Osteoblast (primary cell): ENCODE data around the gene KCNQ5. TPM values are rescaled to one million over a fixed set of nuclear protein-coding genes. Genes with fewer than 3 reads are reported as not detected.
A peak's percentile ranks its signal among the peaks of the same experiment; 100 is the strongest.

Source experiments
- DNase-seq: peaks from one replicate; pipeline ENCODE4 v3.0.0; 2011; ENCODE audit warnings: low spot score, mixed read lengths; ENCODE audit not compliant: insufficient read length; ENCODE audit errors: missing footprints
- H2AFZ ChIP-seq: 2 replicates; pipeline ENCODE4 v1.6.0; 2011; ENCODE audit warnings: mild to moderate bottlenecking, low read length
- H3K27ac ChIP-seq: 2 replicates; pipeline ENCODE4 v1.5.1; 2011; ENCODE audit warnings: mild to moderate bottlenecking, low read depth, low read length, moderate library complexity
- H3K27me3 ChIP-seq: 2 replicates; pipeline ENCODE4 v1.6.0; 2012; ENCODE audit warnings: mild to moderate bottlenecking, control low read depth, inconsistent platforms, low read length, moderate library complexity; ENCODE audit not compliant: insufficient read depth
- H3K36me3 ChIP-seq: 2 replicates; pipeline ENCODE4 v1.5.1; 2011; ENCODE audit warnings: mild to moderate bottlenecking, low read length, control low read depth, moderate library complexity; ENCODE audit not compliant: insufficient read depth
- H3K4me1 ChIP-seq: 2 replicates; pipeline ENCODE4 v1.5.1; 2011; ENCODE audit warnings: mild to moderate bottlenecking, low read length, control low read depth, moderate library complexity; ENCODE audit not compliant: insufficient read depth
- H3K4me2 ChIP-seq: 2 replicates; pipeline ENCODE4 v1.6.0; 2011; ENCODE audit warnings: mild to moderate bottlenecking, low read length; ENCODE audit not compliant: insufficient read depth
- H3K4me3 ChIP-seq: fragments of 200-600 bp; sonication (generic); 3 replicates; pipeline ENCODE4 v1.5.1; 2012; ENCODE audit warnings: mild to moderate bottlenecking, low read length, inconsistent platforms; ENCODE audit not compliant: insufficient read depth
- H3K79me2 ChIP-seq: 2 replicates; pipeline ENCODE4 v1.6.0; 2012; ENCODE audit warnings: mild to moderate bottlenecking, low read length, control low read depth, inconsistent platforms; ENCODE audit not compliant: insufficient read depth
- H3K9me3 ChIP-seq: 2 replicates; pipeline ENCODE4 v1.5.1; 2011; ENCODE audit warnings: low read depth, low read length, control low read depth
- H4K20me1 ChIP-seq: 2 replicates; pipeline ENCODE4 v1.6.0; 2012; ENCODE audit warnings: mild to moderate bottlenecking, low read length, control low read depth; ENCODE audit not compliant: insufficient read depth
- total RNA-seq: library from RNA; depleted of rRNA; stranded (reverse); fragments of >200 nt; gene quantifications from 2 replicates; pipeline ENCODE4 v1.2.3, GENCODE V29; 2012
- TF ChIP-seq, protein P1 (sequence below): IDR thresholded peaks from 2 replicates; pipeline ENCODE4 v1.5.1; 2011; ENCODE audit warnings: mild to moderate bottlenecking, low read depth, low read length, moderate library complexity; ENCODE audit errors: extremely low read depth

KCNQ5 gene
- total RNA-seq, 1 donor = 4.0 TPM

DNA sequence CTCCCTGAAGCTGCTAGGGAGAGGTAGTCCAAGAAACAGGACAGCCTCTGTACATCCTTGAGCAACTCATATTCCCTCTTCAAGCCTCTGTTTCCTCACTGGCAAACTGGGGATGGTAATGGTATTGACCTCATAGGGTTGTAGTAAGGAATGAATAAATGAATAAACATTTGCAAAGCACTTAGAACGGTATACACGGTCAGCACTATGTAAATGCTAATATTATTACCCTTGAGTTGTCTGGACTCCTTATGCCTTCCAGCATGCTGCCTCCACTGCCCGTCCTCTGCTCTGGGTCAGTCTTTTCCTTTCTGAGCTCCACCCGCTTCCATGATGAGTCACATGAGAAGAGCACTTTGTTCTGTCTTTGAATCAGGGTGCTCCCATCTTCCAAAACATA, 552.8 kb downstream of the KCNQ5 start:
- H3K4me3 ChIP-seq = no peak overlapping the region
- H3K4me2 ChIP-seq = no peak overlapping the region
- no peak overlapping the region for H2AFZ ChIP-seq
- DNase-seq = no peak
- H3K27ac ChIP-seq = no peak overlapping the region
- no peaks in the 10 kb centered on the region for H3K9me3 ChIP-seq
- no peaks in the 10 kb centered on the region for H3K79me2 ChIP-seq
- no peaks in the 10 kb centered on the region for H3K27me3 ChIP-seq
- no peaks in the 10 kb centered on the region for H3K36me3 ChIP-seq
- H3K4me1 ChIP-seq = no peaks in the 10 kb centered on the region
- no peaks in the 10 kb centered on the region for H4K20me1 ChIP-seq
- TF ChIP-seq, protein P1, sequence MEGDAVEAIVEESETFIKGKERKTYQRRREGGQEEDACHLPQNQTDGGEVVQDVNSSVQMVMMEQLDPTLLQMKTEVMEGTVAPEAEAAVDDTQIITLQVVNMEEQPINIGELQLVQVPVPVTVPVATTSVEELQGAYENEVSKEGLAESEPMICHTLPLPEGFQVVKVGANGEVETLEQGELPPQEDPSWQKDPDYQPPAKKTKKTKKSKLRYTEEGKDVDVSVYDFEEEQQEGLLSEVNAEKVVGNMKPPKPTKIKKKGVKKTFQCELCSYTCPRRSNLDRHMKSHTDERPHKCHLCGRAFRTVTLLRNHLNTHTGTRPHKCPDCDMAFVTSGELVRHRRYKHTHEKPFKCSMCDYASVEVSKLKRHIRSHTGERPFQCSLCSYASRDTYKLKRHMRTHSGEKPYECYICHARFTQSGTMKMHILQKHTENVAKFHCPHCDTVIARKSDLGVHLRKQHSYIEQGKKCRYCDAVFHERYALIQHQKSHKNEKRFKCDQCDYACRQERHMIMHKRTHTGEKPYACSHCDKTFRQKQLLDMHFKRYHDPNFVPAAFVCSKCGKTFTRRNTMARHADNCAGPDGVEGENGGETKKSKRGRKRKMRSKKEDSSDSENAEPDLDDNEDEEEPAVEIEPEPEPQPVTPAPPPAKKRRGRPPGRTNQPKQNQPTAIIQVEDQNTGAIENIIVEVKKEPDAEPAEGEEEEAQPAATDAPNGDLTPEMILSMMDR = no peak

DNA sequence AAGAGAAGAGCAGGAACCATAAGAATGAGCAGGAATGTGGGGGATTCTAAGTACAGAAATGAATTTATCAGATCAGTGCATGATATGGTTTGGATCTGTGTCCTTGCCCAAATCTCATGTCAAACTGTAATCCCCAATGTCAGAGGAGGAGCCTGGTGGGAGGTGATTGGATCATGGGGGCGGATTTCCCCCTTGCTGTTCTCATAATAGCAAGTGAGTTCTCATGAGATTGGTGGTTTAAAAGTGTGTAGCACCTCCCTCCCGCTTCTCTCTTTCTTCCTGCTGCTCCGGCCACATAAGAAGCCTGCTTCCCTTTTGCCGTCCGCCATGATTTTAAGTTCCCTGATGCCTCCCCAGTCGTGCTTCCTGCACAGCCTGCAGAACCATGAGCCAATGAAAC, 554.2 kb downstream of the KCNQ5 start:
- no peaks in the 10 kb centered on the region for H3K9me3 ChIP-seq
- H3K4me3 ChIP-seq = no peak overlapping the region
- H3K79me2 ChIP-seq = no peaks in the 10 kb centered on the region
- H3K36me3 ChIP-seq = no peaks in the 10 kb centered on the region
- DNase-seq = no peak
- H4K20me1 ChIP-seq = no peaks in the 10 kb centered on the region
- H3K4me2 ChIP-seq = no peak overlapping the region
- H3K27ac ChIP-seq = no peak overlapping the region
- no peaks in the 10 kb centered on the region for H3K27me3 ChIP-seq
- H3K4me1 ChIP-seq = peaks cover 9% of the 10 kb centered on the region
- TF ChIP-seq, protein P1 = no peak
- H2AFZ ChIP-seq = no peak overlapping the region

DNA sequence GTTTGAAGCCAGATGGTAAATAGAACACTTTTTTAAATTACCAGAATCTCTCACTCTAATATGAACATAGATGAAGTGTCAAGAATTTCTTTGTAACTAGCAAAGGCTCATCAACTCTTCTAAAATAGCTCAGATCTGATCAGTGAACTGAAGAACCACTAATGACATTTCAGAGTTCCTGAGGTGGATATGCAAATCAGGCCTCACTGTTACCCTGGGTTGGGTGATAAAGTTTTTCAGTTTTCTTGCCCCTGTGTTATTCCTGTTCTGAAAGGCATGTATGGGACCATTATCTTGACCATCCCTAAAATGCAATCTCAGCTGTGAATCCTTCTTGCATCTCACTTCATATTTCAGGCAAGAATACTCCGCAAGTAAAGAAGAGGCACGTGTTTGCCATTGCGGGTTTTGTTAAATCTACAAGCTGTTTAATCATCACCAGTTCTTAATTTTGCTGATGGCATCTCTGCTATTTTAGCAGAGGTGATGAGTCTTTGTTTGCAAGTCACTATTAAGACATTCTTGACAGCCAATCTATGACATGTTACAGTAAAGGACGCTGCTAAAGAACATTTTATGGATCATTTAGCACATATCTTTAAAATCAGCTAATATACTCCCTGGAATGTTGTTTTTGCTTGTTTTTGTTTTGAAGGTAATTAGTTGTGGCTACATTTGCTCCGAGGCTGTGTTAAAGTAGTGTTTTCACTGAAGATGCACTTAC, 555.5 kb downstream of the KCNQ5 start:
- DNase-seq = no peak
- Histone ChIP-seq H3K4me2 (no peak overlapping the region), H3K27me3 (no peaks in the 10 kb centered on the region), H3K79me2 (no peaks in the 10 kb centered on the region), H3K27ac (no peak overlapping the region), H3K4me1 (peaks cover 9% of the 10 kb centered on the region), H3K36me3 (no peaks in the 10 kb centered on the region), H3K9me3 (no peaks in the 10 kb centered on the region), H2AFZ (no peak overlapping the region), H4K20me1 (no peaks in the 10 kb centered on the region), H3K4me3 (no peak overlapping the region)
- TF ChIP-seq, protein P1 = no peak

DNA sequence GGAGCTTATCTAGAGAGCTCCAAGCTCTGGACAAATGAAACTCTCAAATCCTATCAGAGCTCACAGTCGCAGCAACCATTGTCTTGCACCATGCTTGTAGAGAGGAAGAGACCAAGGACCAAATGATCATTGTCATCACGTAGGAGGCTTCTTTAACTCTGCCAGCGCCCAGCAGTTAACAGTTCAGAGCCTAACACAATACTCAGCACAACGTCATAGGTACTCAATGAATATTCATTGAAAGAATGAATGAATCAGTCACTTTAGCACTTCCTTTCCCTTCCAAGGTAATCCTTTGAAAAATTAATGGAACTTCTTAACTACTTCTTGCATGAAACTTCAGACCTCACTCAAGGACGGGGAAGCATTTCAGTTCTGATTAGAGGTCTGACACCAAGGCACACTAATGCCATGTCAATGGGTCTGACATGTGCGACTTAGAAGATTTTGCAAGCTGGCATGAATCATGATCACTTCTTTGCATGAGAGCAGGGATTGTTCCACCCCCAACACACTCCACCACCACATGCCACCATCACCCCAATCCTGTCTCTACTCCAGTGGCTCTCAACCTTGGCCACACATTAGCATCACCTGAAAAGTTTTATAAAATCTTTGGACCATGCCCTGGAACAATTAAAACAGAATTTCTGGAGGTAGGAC, 558.3 kb downstream of the KCNQ5 start:
- no peaks in the 10 kb centered on the region for H4K20me1 ChIP-seq
- peak overlapping the region; percentile 85 for H3K4me2 ChIP-seq
- H3K27ac ChIP-seq = peak overlapping the region; percentile 9
- H3K4me3 ChIP-seq = peak overlapping the region; percentile 75
- peak overlapping the region; percentile 81 for H2AFZ ChIP-seq
- H3K36me3 ChIP-seq = no peaks in the 10 kb centered on the region
- TF ChIP-seq, protein P1 = no peak
- H3K4me1 ChIP-seq = peaks cover 9% of the 10 kb centered on the region
- no peaks in the 10 kb centered on the region for H3K27me3 ChIP-seq
- no peaks in the 10 kb centered on the region for H3K9me3 ChIP-seq
- H3K79me2 ChIP-seq = no peaks in the 10 kb centered on the region
- no peak for DNase-seq
